Immature natural killer cell (primary cell): Measurements from ENCODE around the gene WFIKKN1. TPM values are rescaled to one million over a fixed set of nuclear protein-coding genes. Genes with fewer than 3 reads are reported as not detected.

Experiments
- DNase-seq, 3 donors: peaks; one replicate each; pipeline ENCODE4 v3.0.0; 2022; ENCODE audit warnings: mixed read lengths in 1 of 3
- H3K27ac Mint-ChIP-seq, 6 donors: one replicate each; pipeline ENCODE4 v1.8.0; 2020; ENCODE audit warnings: mixed read lengths in 6 of 6, mild to moderate bottlenecking in 5 of 6, inconsistent platforms in 4 of 6, moderate library complexity in 3 of 6
- H3K27me3 Mint-ChIP-seq, 3 donors: one replicate each; pipeline ENCODE4 v1.8.0; 2020 to 2021; ENCODE audit warnings: low read depth in 3 of 3, mild to moderate bottlenecking in 3 of 3, mixed read lengths in 3 of 3, moderate library complexity in 3 of 3, inconsistent platforms in 1 of 3
- H3K36me3 Mint-ChIP-seq, 3 donors: one replicate each; pipeline ENCODE4 v1.8.0; 2020; ENCODE audit warnings: mixed read lengths in 3 of 3, inconsistent platforms in 2 of 3, mild to moderate bottlenecking in 2 of 3
- H3K4me1 Mint-ChIP-seq, 2 donors: one replicate each; pipeline ENCODE4 v1.8.0; 2020; ENCODE audit warnings: inconsistent platforms in 2 of 2, mild to moderate bottlenecking in 2 of 2, mixed read lengths in 2 of 2, moderate library complexity in 1 of 2
- H3K4me3 Mint-ChIP-seq, 5 donors: one replicate each; pipeline ENCODE4 v1.8.0; 2020; ENCODE audit warnings: mild to moderate bottlenecking in 5 of 5, mixed read lengths in 5 of 5, inconsistent platforms in 3 of 5, moderate library complexity in 3 of 5
- H3K9me3 Mint-ChIP-seq, 6 donors: one replicate each; pipeline ENCODE4 v1.8.0; 2020; ENCODE audit warnings: mild to moderate bottlenecking in 6 of 6, mixed read lengths in 6 of 6, inconsistent platforms in 4 of 6, moderate library complexity in 3 of 6
- polyA plus RNA-seq, 3 donors: library from polyadenylated mRNA; unstranded; fragments of 300-500 nt; fragmentation: Illumina TruSeq; gene quantifications; one replicate each; pipeline ENCODE4 v1.2.3, GENCODE V29; 2021

The WFIKKN1 gene
- polyA plus RNA-seq, 3 donors from 2014 or later, result 0.17 to 0.19 TPM; not detected in 1

DNA sequence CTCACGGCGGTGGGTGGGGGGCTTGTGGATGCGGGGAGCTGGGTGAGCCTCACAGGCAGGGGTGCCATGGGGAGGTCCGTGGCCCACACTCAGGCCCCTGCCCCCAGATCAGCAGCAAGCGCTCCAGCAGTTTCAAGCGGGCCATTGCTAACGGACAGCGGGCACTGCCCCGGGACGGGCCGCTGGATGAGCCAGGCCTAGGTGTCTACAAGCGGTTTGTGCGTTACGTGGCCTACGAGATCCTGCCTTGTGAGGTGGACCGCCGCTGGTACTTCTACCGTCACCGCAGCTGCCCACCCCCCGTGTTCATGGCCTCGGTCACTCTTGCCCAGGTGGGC, 45.7 kb downstream of the WFIKKN1 start:
- Mint-ChIP-seq H3K4me3 (no peak overlapping the region), H3K27ac (no peak overlapping the region), H3K27me3 (peaks cover 0 to 8% (median 7%) of the 10 kb centered on the region in 3 donors), H3K9me3 (no peaks in the 10 kb centered on the region), H3K4me1 (peaks cover 7 to 15% of the 10 kb centered on the region in 2 donors), H3K36me3 (no peaks in the 10 kb centered on the region)
- no peak for DNase-seq

DNA sequence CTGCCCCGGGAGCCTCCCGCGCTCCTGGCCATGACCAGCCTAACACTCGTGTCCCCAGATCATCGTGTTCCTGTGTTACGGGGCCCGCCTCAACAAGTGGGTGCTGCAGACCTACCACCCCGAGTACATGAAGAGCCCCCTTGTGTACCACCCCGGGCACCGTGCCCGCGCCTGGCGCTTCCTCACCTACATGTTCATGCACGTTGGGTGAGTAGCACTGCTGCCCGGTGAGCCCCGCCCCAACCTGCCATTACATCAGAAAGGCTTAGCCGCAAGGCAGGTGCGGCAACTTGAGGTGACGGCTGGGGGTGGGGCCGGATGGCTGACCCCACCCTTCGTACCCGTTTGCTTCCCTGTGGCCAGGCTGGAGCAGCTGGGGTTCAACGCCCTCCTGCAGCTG, 46.1 kb downstream of the WFIKKN1 start:
- Mint-ChIP-seq H3K27ac (no peak overlapping the region), H3K36me3 (no peaks in the 10 kb centered on the region), H3K4me1 (peaks cover 11 to 19% of the 10 kb centered on the region in 2 donors), H3K9me3 (no peaks in the 10 kb centered on the region), H3K4me3 (no peak overlapping the region), H3K27me3 (peaks cover 1 to 8% (median 7%) of the 10 kb centered on the region in 3 donors)
- no peak for DNase-seq

DNA sequence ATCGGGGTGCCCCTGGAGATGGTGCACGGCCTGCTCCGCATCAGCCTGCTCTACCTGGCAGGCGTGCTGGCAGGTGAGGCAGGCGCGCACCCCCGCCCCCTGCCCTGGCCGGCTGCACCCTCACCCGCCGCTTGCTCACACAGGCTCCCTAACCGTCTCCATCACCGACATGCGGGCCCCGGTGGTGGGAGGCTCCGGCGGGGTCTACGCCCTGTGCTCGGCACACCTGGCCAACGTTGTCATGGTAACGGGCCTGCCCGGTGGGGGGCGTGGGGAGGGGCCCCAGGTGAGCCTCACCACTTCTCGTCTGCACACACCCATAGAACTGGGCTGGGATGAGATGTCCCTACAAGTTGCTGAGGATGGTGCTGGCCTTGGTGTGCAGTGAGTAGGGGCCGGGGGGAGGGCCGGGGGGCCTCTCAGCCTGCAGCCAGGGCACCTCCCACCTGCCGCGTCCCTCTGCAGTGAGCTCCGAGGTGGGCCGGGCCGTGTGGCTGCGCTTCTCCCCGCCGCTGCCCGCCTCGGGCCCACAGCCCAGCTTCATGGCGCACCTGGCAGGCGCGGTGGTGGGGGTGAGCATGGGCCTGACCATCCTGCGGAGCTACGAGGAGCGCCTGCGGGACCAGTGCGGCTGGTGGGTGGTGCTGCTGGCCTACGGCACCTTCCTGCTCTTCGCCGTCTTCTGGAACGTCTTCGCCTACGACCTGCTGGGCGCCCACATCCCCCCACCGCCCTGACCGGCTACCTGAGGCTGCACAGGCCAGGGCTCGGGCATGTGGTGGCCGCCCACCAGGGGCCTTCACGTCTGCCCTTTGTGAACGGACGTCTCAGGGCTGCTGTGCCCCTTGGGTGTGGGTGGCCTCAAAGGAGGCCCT, 46.8 kb downstream of the WFIKKN1 start:
- Mint-ChIP-seq H3K27ac (no peak overlapping the region), H3K27me3 (peaks cover 6 to 8% (median 7%) of the 10 kb centered on the region in 3 donors), H3K4me1 (peaks cover 11 to 22% of the 10 kb centered on the region in 2 donors), H3K9me3 (no peaks in the 10 kb centered on the region), H3K4me3 (no peak overlapping the region), H3K36me3 (peaks cover 0 to 2% (median 0%) of the 10 kb centered on the region in 3 donors)
- DNase-seq, result no peak

DNA sequence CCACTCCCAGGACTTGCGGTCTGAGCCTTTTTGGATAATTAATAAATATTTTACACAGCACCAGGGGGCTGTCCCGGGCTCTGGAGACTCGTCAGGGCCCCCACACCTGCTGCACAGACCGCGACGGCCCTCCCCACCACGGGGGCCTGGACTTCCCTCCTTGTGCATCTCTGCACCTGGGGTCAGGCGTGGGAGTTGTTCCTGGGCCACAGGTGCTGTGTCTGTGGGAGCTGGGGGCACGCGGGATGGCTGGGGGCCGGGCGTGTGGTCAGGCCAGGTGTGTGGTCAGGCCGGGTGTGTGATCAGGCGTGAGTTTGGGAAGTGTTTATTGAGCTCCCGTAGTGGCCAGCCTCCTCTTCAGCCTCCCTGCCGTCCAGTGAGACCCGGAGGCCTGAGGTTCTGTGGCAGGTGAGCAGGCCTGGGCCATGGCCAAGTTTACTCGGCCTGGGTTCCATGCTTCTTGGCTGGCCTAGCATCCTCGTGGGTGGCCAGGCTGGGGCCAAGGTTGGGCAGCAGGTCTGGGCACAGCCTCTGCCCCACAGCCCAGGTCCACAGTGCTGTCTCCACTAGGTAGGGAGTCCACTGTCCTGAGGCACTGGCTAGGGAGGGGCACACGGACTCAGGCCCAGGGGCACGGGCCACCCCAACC, 47.5 kb downstream of the WFIKKN1 start:
- no peak overlapping the region for H3K27ac Mint-ChIP-seq

DNA sequence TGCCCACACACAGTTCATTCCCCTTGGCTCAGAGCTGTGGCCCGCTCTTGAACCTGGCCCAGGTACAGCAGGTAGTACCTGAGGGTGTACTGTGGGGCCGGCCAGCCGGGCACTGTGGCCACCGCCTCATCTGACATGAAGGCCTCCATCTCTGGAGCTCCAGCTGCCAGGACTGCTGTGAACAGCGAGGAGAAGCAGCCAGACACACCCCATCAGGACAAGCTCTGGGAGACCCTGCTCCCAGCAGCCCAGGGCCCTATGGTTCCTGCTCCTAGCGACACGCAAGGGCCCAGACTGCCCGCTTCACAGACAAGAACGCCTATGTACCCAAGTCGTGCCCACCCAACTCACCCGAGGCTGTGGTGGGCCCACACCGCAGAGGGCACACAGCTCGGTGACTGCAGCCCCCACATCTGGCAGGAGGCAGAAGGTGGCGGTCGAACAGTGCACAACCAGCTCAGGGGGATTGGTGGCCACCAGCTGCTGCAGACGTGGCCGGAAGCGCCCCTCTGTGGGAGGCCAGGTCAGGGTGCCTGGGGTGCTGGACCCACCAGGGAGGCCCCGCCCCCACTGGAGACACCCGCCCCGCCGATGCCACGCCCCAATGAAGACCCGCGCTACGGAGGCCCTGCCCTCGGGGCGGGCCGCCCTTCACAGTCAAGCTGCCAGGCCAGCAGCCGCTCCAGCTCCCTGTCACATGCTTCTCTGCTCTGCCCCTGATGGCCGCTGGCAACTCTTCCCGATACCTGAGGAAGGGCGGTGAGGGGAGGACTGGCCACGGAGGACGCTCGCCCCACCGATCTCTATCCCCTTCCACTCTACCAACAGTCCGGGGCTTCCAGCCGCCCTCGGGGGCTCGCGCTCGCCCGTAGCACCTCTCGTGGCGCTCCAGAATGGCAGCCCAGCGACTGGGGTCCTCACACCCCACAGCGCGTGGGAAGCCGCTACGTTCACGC, 48.4 kb downstream of the WFIKKN1 start:
- Mint-ChIP-seq H3K4me3 (peak overlapping the region; percentile 77 to 86 (median 84)), H3K9me3 (no peaks in the 10 kb centered on the region), H3K27me3 (peaks cover 7 to 8% (median 7%) of the 10 kb centered on the region in 3 donors), H3K27ac (peak overlapping the region in 5 of 6 donors; percentile 60 to 82 (median 78)), H3K36me3 (peaks cover 0 to 2% (median 0%) of the 10 kb centered on the region in 3 donors), H3K4me1 (peaks cover 11 to 23% of the 10 kb centered on the region in 2 donors)
- DNase-seq, result peak; percentile 53 to 65 (median 57)

More for the DNA sequence above, 47.5 kb downstream of the WFIKKN1 start:
- H3K4me1 Mint-ChIP-seq, result peaks cover 11 to 23% of the 10 kb centered on the region in 2 donors
- H3K36me3 Mint-ChIP-seq, result peaks cover 0 to 2% (median 0%) of the 10 kb centered on the region in 3 donors
- H3K27me3 Mint-ChIP-seq, result peaks cover 7 to 8% (median 7%) of the 10 kb centered on the region in 3 donors
- H3K4me3 Mint-ChIP-seq, result no peak overlapping the region
- H3K9me3 Mint-ChIP-seq, result no peaks in the 10 kb centered on the region
- DNase-seq, result no peak

DNA sequence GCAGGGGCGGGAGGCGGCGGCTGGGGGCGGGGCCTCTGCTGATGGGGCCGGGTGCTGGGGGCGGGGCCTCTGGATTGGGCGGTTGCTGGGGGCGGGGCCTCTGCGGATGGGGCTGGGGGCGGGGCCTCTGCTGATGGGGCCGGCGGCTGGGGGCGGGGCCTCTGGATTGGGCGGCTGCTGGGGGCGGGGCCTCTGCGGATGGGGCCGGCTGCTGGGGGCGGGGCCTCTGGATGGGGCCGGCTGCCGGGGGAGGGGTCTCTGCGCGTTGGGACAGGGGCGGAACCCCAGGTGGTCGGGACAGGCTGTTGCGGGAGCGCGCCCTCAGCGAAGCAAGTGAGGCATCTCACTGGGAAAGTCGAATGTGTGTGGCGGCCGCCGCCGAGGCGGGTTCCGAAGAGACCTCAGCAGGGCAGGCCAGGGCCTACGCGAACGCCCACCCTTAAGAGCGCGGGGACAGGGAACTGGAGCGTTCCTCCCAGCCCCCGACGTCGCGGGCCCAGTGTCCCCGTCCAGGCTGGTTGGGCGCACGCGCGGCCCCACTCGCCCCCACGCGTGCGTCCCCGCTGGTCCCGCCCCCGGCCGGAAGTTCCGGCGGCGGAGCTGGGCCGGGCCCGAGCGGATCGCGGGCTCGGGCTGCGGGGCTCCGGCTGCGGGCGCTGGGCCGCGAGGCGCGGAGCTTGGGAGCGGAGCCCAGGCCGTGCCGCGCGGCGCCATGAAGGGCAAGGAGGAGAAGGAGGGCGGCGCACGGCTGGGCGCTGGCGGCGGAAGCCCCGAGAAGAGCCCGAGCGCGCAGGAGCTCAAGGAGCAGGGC, 49.2 kb downstream of the WFIKKN1 start, which contains the start of gene STUB1:
STUB1 (plus strand) TSS at position 597 of the 811 bp plus-strand sequence; CDS start at position 713, 116 bp downstream.
- peak; percentile 85 to 88 (median 87) for DNase-seq
- Mint-ChIP-seq H3K27me3 (peaks cover 7 to 11% (median 7%) of the 10 kb centered on the region in 3 donors), H3K4me1 (peaks cover 11 to 24% of the 10 kb centered on the region in 2 donors), H3K36me3 (peaks cover 0 to 2% (median 0%) of the 10 kb centered on the region in 3 donors), H3K9me3 (no peaks in the 10 kb centered on the region), H3K4me3 (peak within 1 kb of the TSS; percentile 69 to 86 (median 81)), H3K27ac (peak within 1 kb of the TSS in 4 of 6 donors; percentile 60 to 82 (median 76))

DNA sequence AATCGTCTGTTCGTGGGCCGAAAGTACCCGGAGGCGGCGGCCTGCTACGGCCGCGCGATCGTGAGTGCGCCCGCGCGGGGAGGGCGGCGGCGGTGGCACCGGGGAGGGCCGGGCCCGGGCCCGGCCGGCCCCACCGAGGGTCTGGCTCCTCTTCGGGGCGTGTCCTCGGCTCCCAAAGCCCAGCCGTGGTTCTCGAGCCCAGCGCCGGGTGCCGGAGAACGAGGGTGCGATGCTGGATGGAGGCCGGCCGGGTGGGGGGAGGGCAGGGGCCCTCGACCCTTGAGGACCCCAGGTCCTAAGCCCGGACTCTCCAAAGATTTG, 49.8 kb downstream of the WFIKKN1 start:
- Mint-ChIP-seq H3K9me3 (no peaks in the 10 kb centered on the region), H3K4me1 (peaks cover 11 to 21% of the 10 kb centered on the region in 2 donors), H3K27ac (peak overlapping the region in 1 of 6 donors; percentile 72), H3K36me3 (peaks cover 0 to 2% (median 0%) of the 10 kb centered on the region in 3 donors), H3K27me3 (peaks cover 4 to 7% (median 7%) of the 10 kb centered on the region in 3 donors), H3K4me3 (peak overlapping the region; percentile 59 to 81 (median 65))
- DNase-seq, result no peak

DNA sequence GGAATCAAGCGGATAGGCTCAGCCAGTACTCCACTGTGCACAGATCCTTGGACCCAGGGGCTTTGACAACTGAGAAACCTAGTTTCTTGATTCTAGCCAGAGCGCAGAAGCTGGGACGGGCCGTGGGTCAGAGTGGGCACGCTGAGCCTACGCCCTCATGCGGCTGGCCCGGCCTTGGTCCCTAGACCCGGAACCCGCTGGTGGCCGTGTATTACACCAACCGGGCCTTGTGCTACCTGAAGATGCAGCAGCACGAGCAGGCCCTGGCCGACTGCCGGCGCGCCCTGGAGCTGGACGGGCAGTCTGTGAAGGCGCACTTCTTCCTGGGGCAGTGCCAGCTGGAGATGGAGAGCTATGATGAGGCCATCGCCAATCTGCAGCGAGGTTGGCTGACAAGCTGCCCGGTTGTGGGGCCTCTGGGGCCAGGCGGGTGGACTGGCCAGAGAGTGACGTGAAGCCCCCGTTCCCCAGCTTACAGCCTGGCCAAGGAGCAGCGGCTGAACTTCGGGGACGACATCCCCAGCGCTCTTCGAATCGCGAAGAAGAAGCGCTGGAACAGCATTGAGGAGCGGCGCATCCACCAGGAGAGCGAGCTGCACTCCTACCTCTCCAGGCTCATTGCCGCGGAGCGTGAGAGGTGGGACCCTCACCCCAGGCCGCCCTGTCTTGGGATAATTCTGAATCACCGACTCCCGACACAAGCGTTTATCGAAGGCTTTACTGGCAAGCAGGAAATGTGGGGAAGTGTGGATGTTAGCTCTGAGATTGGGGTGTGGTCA, 50.4 kb downstream of the WFIKKN1 start:
- Mint-ChIP-seq H3K9me3 (no peaks in the 10 kb centered on the region), H3K36me3 (peaks cover 0 to 2% (median 0%) of the 10 kb centered on the region in 3 donors), H3K4me3 (peak overlapping the region; percentile 59 to 73 (median 69)), H3K27ac (peak overlapping the region in 4 of 6 donors; percentile 28 to 72 (median 46)), H3K27me3 (peaks cover 4 to 8% (median 7%) of the 10 kb centered on the region in 3 donors), H3K4me1 (peaks cover 11 to 26% of the 10 kb centered on the region in 2 donors)
- DNase-seq, result no peak

DNA sequence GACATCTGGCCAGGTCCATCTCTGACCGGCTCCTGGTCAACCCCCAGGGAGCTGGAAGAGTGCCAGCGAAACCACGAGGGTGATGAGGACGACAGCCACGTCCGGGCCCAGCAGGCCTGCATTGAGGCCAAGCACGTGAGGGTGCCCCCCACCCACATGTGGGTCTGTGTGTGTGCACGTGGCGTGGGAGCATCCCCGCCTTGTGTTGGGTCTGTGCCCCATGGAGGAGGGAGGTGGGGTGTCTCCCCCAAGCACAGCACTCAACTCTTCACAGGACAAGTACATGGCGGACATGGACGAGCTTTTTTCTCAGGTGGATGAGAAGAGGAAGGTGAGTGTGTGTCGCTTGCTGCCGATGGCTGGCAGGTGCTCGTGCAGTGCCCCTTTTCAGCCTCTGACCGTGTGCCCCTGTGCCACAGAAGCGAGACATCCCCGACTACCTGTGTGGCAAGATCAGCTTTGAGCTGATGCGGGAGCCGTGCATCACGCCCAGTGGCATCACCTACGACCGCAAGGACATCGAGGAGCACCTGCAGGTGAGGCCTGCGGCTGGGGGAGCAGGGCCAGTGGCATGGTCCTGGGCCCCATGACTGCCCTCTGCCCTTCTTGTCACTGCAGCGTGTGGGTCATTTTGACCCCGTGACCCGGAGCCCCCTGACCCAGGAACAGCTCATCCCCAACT, 51.1 kb downstream of the WFIKKN1 start:
- Mint-ChIP-seq H3K27ac (peak overlapping the region in 3 of 6 donors; percentile 36 to 64 (median 57)), H3K4me3 (peak overlapping the region; percentile 56 to 73 (median 69)), H3K4me1 (peaks cover 11 to 26% of the 10 kb centered on the region in 2 donors), H3K27me3 (peaks cover 4 to 10% (median 6%) of the 10 kb centered on the region in 3 donors), H3K9me3 (no peaks in the 10 kb centered on the region), H3K36me3 (peaks cover 0 to 2% (median 0%) of the 10 kb centered on the region in 3 donors)
- no peak for DNase-seq

DNA sequence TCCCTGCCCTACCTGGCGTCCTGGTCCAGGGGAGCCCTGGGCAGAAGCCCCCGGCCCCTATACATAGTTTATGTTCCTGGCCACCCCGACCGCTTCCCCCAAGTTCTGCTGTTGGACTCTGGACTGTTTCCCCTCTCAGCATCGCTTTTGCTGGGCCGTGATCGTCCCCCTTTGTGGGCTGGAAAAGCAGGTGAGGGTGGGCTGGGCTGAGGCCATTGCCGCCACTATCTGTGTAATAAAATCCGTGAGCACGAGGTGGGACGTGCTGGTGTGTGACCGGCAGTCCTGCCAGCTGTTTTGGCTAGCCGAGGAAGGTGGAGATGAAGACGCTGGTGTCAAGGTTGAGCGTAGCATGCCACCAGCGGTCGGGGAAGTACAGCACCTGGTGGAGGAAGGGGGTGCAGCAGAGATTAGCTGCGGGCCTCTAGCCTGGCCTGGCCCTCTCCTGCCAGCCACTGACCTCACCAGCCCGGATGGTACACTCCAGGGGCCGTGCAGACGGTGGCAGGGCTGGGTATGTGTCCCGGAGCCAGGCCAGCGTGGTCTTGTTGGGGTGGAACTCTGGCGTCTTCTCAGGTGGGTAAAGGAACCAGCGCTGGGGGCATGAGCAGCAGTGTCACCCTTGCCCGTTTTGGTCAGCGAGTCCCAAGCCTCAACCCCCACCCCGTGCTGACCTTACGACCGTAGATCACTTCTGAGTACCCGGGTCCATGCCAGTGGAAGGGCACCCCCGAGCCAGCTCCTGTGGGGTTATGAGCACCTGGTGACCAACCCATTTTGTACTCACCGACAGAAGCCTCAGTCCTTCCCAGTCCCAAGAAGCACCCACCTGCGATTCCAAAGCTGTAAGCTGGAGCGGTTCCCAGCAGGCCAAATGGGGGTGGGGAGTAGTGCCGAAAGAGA, 52.0 kb downstream of the WFIKKN1 start:
- Mint-ChIP-seq H3K4me3 (peak overlapping the region; percentile 56 to 73 (median 65)), H3K36me3 (peaks cover 0 to 2% (median 0%) of the 10 kb centered on the region in 3 donors), H3K27ac (peak overlapping the region in 5 of 6 donors; percentile 22 to 75 (median 64)), H3K9me3 (no peaks in the 10 kb centered on the region), H3K4me1 (peaks cover 11 to 29% of the 10 kb centered on the region in 2 donors), H3K27me3 (peaks cover 4 to 10% (median 5%) of the 10 kb centered on the region in 3 donors)
- no peak for DNase-seq
